ENCODE results near the gene SCYL1. TPM values are rescaled to one million over a fixed set of nuclear protein-coding genes. Genes with fewer than 3 reads are reported as not detected.

SCYL1 gene
- total RNA-seq, 1 donor from 2014 or later: 103 TPM

- Mint-ChIP-seq H3K9me3 (ENCODE audit: unreplicated experiment) (no peaks in the 10 kb centered on the region), H3K36me3 (ENCODE audit: unreplicated experiment) (peaks cover 8% of the 10 kb centered on the region), H3K4me3 (ENCODE audit: unreplicated experiment) (no peak overlapping the region), H3K27me3 (ENCODE audit: unreplicated experiment) (no peaks in the 10 kb centered on the region), H3K4me1 (ENCODE audit: unreplicated experiment) (peaks cover 40% of the 10 kb centered on the region), H3K27ac (ENCODE audit: unreplicated experiment) (no peak overlapping the region)
- TF ChIP-seq, protein P1, sequence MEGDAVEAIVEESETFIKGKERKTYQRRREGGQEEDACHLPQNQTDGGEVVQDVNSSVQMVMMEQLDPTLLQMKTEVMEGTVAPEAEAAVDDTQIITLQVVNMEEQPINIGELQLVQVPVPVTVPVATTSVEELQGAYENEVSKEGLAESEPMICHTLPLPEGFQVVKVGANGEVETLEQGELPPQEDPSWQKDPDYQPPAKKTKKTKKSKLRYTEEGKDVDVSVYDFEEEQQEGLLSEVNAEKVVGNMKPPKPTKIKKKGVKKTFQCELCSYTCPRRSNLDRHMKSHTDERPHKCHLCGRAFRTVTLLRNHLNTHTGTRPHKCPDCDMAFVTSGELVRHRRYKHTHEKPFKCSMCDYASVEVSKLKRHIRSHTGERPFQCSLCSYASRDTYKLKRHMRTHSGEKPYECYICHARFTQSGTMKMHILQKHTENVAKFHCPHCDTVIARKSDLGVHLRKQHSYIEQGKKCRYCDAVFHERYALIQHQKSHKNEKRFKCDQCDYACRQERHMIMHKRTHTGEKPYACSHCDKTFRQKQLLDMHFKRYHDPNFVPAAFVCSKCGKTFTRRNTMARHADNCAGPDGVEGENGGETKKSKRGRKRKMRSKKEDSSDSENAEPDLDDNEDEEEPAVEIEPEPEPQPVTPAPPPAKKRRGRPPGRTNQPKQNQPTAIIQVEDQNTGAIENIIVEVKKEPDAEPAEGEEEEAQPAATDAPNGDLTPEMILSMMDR (IDR thresholded peaks at IDR 0.05): no peak
- no peak for DNase-seq (ENCODE audit: extremely low spot score, unreplicated experiment)
Measured at GRCh38 chr11:65565624-65566453, 41.0 kb downstream of the SCYL1 start.

DNA sequence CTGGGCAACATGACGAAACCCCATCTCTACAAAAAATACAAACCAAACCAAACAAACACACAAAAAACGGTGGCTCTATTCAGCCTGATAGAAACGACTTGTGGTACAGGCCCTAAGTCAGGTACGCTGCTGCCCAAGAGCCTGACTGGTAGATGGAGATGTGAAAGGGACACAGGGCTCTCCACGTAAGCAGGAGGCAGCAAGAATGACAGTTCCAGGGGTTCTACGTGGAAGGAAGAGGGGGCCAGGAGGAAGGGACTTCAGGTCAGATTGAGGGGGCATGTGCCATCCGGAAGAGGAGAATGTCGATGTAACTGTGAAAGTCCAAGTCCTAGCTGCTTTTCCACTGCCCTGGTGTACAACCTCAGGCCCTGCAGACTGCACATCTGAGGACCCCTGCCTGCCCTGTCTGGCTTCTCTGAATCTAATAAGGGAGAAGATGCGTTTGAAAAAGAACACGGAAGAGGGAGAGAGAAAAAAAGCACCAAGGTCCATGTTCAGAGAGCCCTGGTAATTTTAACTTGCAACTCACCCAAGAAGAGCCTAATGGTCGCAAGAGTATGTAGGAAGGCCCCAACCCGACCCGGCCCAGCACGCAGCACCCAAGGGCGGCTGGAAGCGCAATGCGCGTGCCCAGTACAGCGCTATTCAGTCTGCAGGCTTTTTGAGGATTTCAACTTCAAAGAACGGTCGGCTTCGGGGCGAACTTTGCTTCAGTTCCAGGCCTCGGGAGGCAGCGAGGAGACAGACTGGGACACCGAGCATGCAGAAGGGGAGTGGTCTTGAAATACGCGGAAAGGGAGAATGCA lies 44.5 kb downstream of the SCYL1 start:
- peaks cover 8% of the 10 kb centered on the region for H3K36me3 Mint-ChIP-seq (ENCODE audit: unreplicated experiment)
- H3K4me3 Mint-ChIP-seq (ENCODE audit: unreplicated experiment): peak overlapping the region; percentile 97
- H3K27me3 Mint-ChIP-seq (ENCODE audit: unreplicated experiment): no peaks in the 10 kb centered on the region
- no peaks in the 10 kb centered on the region for H3K9me3 Mint-ChIP-seq (ENCODE audit: unreplicated experiment)
- DNase-seq (ENCODE audit: extremely low spot score, unreplicated experiment): no peak
- H3K27ac Mint-ChIP-seq (ENCODE audit: unreplicated experiment): peak overlapping the region; percentile 96
- H3K4me1 Mint-ChIP-seq (ENCODE audit: unreplicated experiment): peaks cover 49% of the 10 kb centered on the region
- TF ChIP-seq, protein P1 (IDR thresholded peaks at IDR 0.05): no peak

DNA sequence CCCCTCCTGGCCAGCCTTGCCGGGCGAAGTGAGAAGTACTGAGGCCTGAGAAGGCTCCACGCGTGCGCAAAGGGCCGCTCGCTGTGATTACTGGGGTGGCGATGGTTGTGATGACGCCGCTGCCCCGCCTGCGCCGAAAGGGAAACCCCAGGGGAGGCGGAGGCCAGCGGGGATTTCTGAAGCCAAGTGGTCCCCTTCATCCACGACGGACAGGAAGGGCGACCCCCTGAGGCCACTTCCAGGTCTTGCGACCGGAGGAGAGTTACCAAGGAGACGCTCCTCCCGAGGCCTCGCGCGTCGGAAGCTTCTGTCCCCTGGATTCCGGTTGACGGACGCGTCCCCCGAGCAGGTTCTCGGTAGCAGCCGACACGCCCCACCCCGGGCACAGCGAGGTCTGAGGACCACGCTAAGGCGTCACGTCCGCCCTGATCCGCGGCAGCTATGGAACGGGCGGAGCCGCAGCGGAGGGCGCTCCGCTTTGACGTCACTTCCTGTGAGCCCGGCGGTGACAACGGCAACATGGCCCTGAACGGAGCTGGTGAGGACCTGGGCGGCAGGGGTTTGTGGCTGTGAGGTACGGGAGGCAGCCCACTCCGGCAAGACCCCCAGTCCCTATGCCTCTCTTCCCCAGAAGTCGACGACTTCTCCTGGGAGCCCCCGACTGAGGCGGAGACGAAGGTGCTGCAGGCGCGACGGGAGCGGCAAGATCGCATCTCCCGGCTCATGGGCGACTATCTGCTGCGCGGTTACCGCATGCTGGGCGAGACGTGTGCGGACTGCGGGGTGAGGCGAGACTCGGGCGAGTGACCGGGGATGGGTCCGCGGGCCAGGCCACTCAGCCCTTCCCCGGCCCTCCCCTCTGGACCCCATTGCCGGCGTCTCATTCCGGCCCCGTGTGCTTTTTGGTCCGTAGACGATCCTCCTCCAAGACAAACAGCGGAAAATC lies 45.4 kb downstream of the SCYL1 start, which contains the start of gene ZNRD2:
Gene ZNRD2, plus strand, starts transcription at position 505 of the 946 bp plus-strand sequence. Its CDS starts 15 bp downstream, at position 520.
- Mint-ChIP-seq H3K4me3 (ENCODE audit: unreplicated experiment) (peak within 1 kb of the TSS; percentile 97), H3K4me1 (ENCODE audit: unreplicated experiment) (peaks cover 56% of the 10 kb centered on the region), H3K36me3 (ENCODE audit: unreplicated experiment) (peaks cover 8% of the 10 kb centered on the region), H3K27ac (ENCODE audit: unreplicated experiment) (peak within 1 kb of the TSS; percentile 96), H3K9me3 (ENCODE audit: unreplicated experiment) (no peaks in the 10 kb centered on the region), H3K27me3 (ENCODE audit: unreplicated experiment) (no peaks in the 10 kb centered on the region)
- DNase-seq (ENCODE audit: extremely low spot score, unreplicated experiment): peak; percentile 99
- TF ChIP-seq, protein P1 (IDR thresholded peaks at IDR 0.05): peak; percentile 63

- peaks cover 8% of the 10 kb centered on the region for H3K36me3 Mint-ChIP-seq (ENCODE audit: unreplicated experiment)
- DNase-seq (ENCODE audit: extremely low spot score, unreplicated experiment): no peak
- H3K27ac Mint-ChIP-seq (ENCODE audit: unreplicated experiment): no peak overlapping the region
- H3K9me3 Mint-ChIP-seq (ENCODE audit: unreplicated experiment): no peaks in the 10 kb centered on the region
- H3K27me3 Mint-ChIP-seq (ENCODE audit: unreplicated experiment): no peaks in the 10 kb centered on the region
- peaks cover 60% of the 10 kb centered on the region for H3K4me1 Mint-ChIP-seq (ENCODE audit: unreplicated experiment)
- H3K4me3 Mint-ChIP-seq (ENCODE audit: unreplicated experiment): peak overlapping the region; percentile 97
- TF ChIP-seq, protein P1 (IDR thresholded peaks at IDR 0.05): no peak
Measured at GRCh38 chr11:65571420-65571819, 46.5 kb downstream of the SCYL1 start.

Measured in osteocyte (in vitro differentiated cells).